OCI-LY3 (cell line): ENCODE measurements around the gene ZSWIM5.

Source experiments
- EZH2phosphoT487 ChIP-seq: fragments of 200-600 bp; shearing (Covaris generic); IDR thresholded peaks from 2 replicates; pipeline ENCODE4 v1.6.1; 2018; ENCODE audit warnings: antibody characterized with exemption, mixed run types, low read depth
- TF ChIP-seq, protein P1 (sequence below): fragments of 200-600, 300-600 bp; sonication (generic); IDR thresholded peaks from 2 replicates; pipeline ENCODE4 v1.5.1; 2014; ENCODE audit warnings: antibody characterized with exemption, low read length, low read depth

GRCh38 chr1:45002650-45003645, 203.5 kb downstream of the ZSWIM5 start:
- TF ChIP-seq, protein P1, sequence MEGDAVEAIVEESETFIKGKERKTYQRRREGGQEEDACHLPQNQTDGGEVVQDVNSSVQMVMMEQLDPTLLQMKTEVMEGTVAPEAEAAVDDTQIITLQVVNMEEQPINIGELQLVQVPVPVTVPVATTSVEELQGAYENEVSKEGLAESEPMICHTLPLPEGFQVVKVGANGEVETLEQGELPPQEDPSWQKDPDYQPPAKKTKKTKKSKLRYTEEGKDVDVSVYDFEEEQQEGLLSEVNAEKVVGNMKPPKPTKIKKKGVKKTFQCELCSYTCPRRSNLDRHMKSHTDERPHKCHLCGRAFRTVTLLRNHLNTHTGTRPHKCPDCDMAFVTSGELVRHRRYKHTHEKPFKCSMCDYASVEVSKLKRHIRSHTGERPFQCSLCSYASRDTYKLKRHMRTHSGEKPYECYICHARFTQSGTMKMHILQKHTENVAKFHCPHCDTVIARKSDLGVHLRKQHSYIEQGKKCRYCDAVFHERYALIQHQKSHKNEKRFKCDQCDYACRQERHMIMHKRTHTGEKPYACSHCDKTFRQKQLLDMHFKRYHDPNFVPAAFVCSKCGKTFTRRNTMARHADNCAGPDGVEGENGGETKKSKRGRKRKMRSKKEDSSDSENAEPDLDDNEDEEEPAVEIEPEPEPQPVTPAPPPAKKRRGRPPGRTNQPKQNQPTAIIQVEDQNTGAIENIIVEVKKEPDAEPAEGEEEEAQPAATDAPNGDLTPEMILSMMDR: no peak
- no peak for TF ChIP-seq EZH2phosphoT487
